NCI-H446 (cell line): ENCODE data around the gene GOLGA6C.
A peak's percentile ranks its signal among the peaks of the same experiment; 100 is the strongest.
"Not testable (repeated sequence)": the region's sequence is repeated elsewhere in the genome, so short reads cannot be mapped to it uniquely, and the experiment has no call there.

Experiments
- DNase-seq, 2 experiments: peaks; one replicate each; lab custom pipeline; 2025; lab: John Stamatoyannopoulos, UW

Gene GOLGA6C

DNA sequence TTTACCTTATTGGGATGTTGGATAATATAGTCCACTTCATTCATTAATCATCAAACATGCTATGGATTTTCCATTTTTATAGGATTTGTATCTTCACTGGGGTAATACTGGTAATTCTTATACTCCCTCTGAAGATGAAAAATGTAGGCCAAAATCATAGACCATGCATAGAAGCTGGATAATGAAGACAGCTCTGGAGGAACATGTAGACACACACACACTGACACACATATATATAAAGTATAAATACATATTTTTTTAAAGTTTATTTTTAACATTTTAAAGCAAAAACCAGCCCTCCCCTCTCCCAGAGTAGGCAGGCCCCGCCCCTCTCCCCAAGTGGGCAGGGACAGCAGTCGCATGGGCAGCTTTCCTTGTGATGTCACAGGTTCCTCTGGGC lies at the start of gene GOLGA6C:
Gene GOLGA6C (plus strand): TSS at position 301 of the 400 bp plus-strand sequence. CDS start 265 bp downstream, outside the sequence.
- DNase-seq = not testable (repeated sequence)

GRCh38 chr15:75208501-75209288 lies 49.4 kb upstream of the GOLGA6C start:
- no peak for DNase-seq

- DNase-seq = no peak
Observed at GRCh38 chr15:75209289-75209676, 48.9 kb upstream of the GOLGA6C start.

- no peak for DNase-seq
Observed at GRCh38 chr15:75210811-75211230, 47.3 kb upstream of the GOLGA6C start.

DNA sequence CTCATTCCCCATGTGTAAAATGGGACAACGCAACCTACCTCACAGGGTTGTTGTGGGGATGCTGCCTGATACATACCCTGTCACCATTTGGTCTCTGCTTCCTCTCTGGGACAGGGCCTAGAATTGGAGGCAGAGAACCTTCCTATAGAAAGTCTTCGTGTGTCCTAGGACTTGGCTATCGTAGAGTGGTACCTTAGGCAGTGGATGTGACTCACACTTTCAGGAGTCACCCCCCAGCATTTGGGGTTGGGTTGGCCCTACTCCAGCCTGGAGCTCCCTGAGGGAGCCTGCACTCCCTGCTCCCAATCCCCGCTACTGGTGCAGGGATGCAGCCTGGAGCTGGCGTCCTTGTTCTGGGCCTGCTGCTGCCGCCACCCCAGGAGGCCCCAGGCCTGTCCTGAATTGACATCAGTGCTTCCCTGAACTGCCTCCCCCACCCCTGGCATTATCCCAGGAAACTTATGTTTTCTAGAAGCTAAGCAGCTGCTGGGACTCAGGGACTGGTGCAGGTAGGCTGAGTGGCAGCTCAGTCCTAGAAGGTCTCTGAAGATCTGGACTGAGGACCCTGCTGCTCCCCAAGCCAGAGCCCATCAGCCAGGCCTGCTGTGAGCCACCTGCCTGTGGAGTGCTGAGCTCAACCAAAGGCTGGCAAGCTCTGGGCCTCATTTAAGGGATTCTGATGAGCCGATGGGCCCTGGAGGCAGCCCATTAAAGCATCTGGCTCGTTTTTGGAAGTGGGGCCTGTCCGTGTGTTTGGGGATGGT lies 46.5 kb upstream of the GOLGA6C start:
- DNase-seq = peak in 1 of 2 experiments; percentile 42

- DNase-seq = no peak
Observed at GRCh38 chr15:75212200-75212858, 45.8 kb upstream of the GOLGA6C start.

GRCh38 chr15:75213212-75213767 lies 44.8 kb upstream of the GOLGA6C start:
- no peak for DNase-seq

GRCh38 chr15:75213768-75214221 lies 44.3 kb upstream of the GOLGA6C start:
- DNase-seq = no peak

- no peak for DNase-seq
Observed at GRCh38 chr15:75214293-75215096, 43.6 kb upstream of the GOLGA6C start.

DNA sequence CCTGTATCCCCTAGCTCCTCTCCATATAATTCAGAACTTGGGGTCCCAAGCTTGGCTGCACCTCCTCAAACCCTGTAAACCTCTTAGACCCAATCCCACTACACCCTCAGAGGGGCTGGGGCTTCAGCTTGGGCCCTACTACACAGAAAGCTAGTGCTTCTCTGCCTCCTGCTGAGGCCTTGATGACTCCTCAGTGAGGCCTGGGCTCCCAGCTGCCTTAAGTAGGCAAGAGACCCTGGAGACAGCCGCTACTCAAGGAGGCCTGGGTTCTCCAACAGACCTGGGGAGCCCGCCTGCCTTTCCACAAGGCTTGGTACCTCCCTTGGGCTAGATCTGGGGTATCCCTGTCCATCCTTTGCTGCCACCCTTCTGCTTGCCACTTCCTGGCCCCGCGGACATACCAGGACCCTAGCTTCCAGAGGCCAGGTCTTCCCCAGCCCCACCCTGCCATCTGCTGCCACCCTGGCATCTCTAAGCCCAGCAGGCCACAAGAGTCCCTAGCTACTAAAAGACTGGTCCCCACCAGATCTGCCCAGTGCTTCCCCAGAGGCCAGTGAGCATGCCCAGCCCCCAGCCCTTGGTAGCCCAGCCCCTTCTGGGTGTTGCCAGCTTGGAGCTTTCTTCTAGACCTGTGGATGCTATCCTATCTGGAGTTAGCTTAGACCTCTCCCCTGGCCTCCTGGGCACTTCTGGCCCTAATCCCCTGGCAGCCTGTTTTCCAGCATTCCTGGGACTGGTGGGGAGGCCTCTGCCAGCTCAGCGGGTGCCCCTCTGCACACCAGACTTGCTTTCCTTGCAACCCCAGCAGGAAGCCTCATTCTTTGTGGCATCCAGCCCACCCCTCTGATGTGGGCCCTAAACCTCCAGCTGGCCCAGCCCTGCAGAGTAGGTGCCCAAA lies 42.8 kb upstream of the GOLGA6C start:
- DNase-seq = no peak

- DNase-seq = no peak
Observed at GRCh38 chr15:75217012-75217411, 41.1 kb upstream of the GOLGA6C start.

DNA sequence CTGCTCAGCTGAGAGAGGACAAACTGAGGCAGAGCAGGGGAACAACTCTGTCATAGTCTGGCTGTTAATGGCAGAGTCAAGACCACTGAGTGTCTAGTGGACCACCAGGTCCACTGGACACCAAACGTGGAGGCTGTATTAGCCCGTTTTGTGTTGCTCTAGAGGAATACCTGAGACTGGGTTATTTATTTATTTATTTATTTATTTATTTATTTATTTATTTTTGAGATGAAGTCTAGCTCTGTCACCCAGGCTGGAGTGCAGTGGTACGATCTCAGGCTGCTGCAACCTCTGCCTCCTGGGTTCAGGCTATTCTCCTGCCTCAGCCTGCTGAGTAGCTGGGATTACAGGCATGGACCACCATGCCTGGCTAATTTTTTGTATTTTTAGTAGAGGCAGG lies 40.6 kb upstream of the GOLGA6C start:
- DNase-seq = not testable (repeated sequence)

GRCh38 chr15:75219507-75219929 lies 38.6 kb upstream of the GOLGA6C start:
- DNase-seq = not testable (repeated sequence)

DNA sequence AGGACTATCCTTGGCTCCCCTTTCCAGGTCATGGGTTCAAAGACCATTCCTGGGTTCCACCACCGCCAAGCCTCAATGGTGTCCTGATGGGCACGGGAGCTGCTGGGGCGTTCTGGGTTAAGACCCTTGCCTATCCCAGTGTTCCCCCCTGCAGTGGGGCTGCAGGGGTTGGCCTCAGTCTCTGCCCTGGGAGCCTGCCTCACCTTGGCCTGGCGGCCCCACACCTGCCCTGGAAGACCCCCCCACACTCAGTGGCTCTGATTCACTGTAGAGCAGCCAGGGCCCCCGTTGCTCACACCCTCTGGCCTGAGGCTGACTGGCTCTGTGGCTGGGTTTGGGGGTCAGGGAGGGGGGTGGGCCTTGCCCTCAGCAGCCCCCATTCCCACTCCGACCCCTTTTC lies 34.4 kb upstream of the GOLGA6C start:
- DNase-seq = no peak

GRCh38 chr15:75224281-75224680 lies 33.9 kb upstream of the GOLGA6C start:
- no peak for DNase-seq

GRCh38 chr15:75225102-75225836 lies 32.9 kb upstream of the GOLGA6C start:
- DNase-seq = not testable (repeated sequence)

DNA sequence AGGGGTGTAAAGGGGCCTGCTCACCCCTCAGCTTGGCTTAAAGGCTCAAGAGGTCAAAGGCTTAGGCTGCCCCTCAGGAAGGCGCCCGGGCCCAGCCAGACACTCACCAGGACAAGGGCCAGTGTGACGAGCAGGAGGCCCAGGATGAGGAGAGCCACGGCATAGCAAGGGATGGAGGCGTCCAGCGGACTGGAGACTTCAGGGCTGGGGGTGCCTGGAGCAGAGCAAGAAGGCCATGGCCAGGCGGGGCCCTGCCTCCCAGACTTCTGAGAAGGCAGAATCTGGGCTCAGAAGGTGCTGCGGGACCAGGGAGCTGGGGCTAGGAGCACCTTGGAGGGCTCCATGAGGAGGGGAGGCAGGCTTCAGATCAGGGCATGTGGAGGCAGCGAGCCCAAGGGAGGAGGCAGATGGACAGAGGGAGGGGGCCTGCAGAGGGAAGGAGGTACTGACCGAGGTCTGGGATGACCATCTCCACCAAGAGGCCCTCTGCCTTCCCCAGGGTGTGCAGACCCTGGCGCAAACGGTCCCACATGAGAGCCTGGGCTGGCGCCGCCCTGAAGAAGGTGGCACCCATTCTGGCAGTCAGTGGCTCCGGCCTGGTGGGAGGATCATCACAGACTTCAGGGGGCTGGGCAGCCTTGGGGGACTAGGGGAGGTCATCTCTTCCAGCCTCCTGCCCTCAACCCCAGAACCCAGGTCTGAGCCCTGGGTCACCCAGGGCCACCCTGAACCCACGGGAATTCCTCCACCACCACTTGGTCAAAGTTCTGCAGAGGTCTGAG lies 32.0 kb upstream of the GOLGA6C start:
- DNase-seq = no peak

GRCh38 chr15:75227112-75227511 lies 31.0 kb upstream of the GOLGA6C start:
- DNase-seq = not testable (repeated sequence)
